AG04449 (cell line): ENCODE measurements around the gene DYNLRB1.

Source experiments
- CTCF ChIA-PET: fragments of 350-600 bp; formaldehyde crosslinking; extraction: SDS; loops from one replicate; lab custom pipeline; 2021; ENCODE audit warnings: antibody characterized with exemption; lab: Yijun Ruan, JAX
- POLR2A ChIA-PET: fragments of 400-600, 350-600 bp; formaldehyde crosslinking; extraction: SDS; loops from one replicate; lab custom pipeline; 2020; ENCODE audit warnings: antibody characterized with exemption, inconsistent platforms; lab: Yijun Ruan, JAX
- DNase-seq: peaks from one replicate; pipeline ENCODE4 v3.0.0-alpha.2; 2010; ENCODE audit warnings: low read depth, low spot score
- H3K4me3 ChIP-seq: 2 replicates; pipeline ENCODE4 v1.5.1; 2011; ENCODE audit warnings: low read depth, mild to moderate bottlenecking, control low read depth, low read length
- TF ChIP-seq, protein P1 (sequence below): IDR thresholded peaks from one replicate; pipeline ENCODE4 v1.5.1; 2011; ENCODE audit warnings: mild to moderate bottlenecking, moderate library complexity, low read length, control low read depth, inconsistent platforms; ENCODE audit not compliant: insufficient read depth; ENCODE audit errors: missing control alignments

Gene DYNLRB1

DNA sequence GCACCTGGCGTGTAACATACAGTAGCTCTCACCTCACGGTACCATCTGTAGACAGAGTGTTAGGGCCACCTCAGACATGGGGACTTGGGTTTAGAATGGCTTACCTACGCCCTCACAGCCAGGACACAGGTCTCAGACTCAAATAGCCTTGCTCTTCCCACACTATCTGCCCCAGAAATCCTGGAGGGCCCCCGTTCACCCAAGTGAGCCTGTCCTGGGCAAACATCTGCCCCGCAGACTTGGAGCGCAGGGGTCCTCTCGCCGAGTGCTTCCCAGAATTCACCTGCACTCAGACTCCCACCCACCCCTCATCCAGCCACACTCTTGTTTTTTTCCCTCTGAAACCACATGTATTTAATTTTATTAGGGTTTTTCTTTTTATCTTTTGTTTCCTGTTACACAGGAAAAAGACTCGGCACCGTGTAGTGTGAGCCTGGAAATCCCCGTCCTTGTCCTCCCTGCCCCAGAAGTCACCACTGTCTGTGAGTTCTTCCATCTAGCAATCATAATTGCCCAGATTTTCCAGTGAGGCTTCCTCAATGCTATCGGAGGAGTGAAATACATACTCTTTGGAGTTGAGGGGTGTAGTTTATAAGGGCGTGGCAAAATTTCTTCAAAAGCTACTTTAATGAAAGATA, 25.2 kb downstream of the DYNLRB1 start:
- ChIA-PET POLR2A (no interaction called here), CTCF (interaction anchor here (1.2 to 4.0 kb wide), 6 partner anchors 11 to 229 kb away, joined by 3 to 33 read pairs (median 14); no protein-coding TSS in a partner anchor)
- TF ChIP-seq, protein P1, sequence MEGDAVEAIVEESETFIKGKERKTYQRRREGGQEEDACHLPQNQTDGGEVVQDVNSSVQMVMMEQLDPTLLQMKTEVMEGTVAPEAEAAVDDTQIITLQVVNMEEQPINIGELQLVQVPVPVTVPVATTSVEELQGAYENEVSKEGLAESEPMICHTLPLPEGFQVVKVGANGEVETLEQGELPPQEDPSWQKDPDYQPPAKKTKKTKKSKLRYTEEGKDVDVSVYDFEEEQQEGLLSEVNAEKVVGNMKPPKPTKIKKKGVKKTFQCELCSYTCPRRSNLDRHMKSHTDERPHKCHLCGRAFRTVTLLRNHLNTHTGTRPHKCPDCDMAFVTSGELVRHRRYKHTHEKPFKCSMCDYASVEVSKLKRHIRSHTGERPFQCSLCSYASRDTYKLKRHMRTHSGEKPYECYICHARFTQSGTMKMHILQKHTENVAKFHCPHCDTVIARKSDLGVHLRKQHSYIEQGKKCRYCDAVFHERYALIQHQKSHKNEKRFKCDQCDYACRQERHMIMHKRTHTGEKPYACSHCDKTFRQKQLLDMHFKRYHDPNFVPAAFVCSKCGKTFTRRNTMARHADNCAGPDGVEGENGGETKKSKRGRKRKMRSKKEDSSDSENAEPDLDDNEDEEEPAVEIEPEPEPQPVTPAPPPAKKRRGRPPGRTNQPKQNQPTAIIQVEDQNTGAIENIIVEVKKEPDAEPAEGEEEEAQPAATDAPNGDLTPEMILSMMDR, result no peak
- no peak for DNase-seq
- no peak overlapping the region for H3K4me3 ChIP-seq

DNA sequence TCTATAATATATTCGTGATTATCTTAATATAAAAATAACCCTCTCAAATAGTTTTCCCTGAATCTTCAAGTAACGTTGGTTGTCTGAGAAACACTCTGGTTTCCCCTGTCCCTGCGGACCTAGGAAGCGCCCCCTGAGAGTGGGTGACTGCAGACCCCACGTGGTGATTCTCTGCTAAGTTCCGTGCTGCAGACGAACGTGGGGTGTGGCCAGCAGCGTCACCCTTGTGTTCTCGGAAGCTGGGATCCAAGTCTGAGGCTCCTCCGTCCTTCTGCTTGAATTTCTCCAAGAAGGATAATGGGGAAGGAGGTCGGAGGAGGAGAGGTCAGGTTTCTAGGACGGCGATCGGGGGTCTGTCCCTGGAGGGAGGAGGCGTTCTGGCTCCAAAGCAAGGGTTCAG, 25.7 kb downstream of the DYNLRB1 start:
- no peak overlapping the region for H3K4me3 ChIP-seq
- TF ChIP-seq, protein P1, result no peak
- no peak for DNase-seq
- POLR2A ChIA-PET, result interaction anchor here (1.0 kb wide), 1 partner anchor 16 kb away, joined by 3 read pairs; no protein-coding TSS in a partner anchor
- CTCF ChIA-PET, result interaction anchor here (1.2 to 3.7 kb wide), 4 partner anchors 12 to 226 kb away, joined by 3 to 33 read pairs (median 3); no protein-coding TSS in a partner anchor

DNA sequence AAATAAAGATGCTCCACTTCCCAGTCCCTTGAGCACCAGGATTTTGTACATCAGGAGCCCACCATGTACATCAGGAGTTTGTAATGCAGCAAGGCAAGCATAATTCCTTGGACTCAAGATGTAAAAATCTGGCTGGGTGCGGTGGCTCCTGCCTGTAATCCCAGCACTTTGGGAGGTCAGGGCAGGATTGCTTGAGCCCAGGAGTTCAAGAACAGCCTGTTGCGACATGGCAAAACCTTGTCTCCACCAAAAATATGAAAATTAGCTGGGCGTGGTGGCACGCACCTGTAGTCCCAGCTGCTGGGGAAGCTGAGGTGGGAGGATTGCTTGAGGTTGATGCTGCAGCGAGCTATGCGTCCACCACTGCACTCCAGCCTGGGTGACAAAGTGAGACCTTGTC, 26.2 kb downstream of the DYNLRB1 start:
- H3K4me3 ChIP-seq, result no peak overlapping the region
- no peak for DNase-seq
- CTCF ChIA-PET, result interaction anchor here (1.4 kb wide), 1 partner anchor 20 kb away, joined by 3 read pairs; no protein-coding TSS in a partner anchor
- TF ChIP-seq, protein P1, result no peak
- POLR2A ChIA-PET, result interaction anchor here (1.0 kb wide), 1 partner anchor 17 kb away, joined by 3 read pairs; no protein-coding TSS in a partner anchor

DNA sequence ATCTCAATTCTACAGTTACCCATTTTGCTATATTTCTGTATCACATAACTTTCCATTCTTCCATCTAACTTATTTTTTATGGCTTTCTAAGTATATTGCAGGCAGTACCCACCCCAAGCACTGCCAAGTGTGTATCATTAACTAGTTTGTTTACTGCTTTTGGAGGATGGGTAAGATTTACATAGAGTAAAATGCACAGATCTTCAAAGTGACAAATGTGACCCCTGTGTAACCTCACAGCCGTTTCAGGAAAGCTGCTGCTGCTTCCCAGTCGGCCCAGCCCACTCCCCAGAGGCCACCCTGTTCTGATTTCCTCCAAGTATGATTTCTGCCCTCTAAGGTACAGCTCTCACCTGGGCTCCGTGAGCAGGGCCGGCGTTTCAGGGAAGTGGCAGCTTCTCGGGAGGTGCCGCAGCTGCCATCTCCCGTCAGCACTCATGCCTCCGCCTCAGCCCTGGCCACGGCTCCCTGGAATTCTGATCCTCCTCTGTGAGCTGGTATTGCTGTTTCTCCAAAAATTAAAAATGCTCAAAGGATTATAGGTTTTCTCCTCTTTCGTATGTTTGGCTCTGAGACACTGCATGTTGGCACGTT, 27.3 kb downstream of the DYNLRB1 start:
- TF ChIP-seq, protein P1, result no peak
- POLR2A ChIA-PET, result interaction anchor here (0.6 kb wide), 1 partner anchor 9 kb away, joined by 3 read pairs; no protein-coding TSS in a partner anchor
- H3K4me3 ChIP-seq, result no peak overlapping the region
- no peak for DNase-seq
- CTCF ChIA-PET, result interaction anchor here (1.4 to 1.9 kb wide), 5 partner anchors 9 to 231 kb away, joined by 4 to 10 read pairs (median 5); no protein-coding TSS in a partner anchor

DNA sequence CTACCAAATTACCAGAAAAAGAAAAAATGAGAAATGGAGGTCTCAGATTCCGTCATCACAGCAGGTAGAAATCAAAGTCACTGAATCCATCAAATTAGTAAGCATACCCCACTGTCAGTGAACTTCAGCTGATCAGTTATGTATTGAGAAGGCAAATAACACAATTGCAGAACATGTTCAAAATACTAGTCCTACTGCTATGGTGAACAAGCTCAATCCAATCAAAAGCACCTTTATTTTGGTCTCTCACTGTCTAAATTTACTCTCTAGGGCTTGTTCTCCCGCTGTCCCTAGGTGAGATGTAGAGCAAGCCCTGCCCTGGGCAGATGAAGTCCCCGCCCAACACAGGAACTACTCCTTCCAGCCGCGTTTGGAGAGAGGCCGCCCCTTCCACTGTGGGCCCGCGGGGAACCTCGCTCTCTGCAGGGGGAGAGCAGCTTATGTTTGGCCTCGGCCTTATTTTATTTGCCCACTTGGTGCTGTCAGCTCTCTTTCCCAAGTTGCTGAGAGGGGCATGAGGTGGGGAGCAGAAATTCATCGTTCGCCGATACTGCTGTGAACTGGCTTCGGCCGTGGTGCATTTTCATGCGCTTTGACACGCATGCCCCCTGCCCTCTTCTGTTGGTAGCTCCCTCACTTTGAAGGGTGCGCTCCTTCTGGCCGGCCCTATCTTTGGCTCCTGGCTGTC, 28.0 kb downstream of the DYNLRB1 start:
- POLR2A ChIA-PET, result interaction anchor here (0.6 kb wide), 1 partner anchor 9 kb away, joined by 3 read pairs; no protein-coding TSS in a partner anchor

More for the DNA sequence above, 28.0 kb downstream of the DYNLRB1 start:
- TF ChIP-seq, protein P1, result no peak
- CTCF ChIA-PET, result interaction anchor here (1.1 to 1.9 kb wide), 7 partner anchors 9 to 231 kb away, joined by 3 to 10 read pairs (median 4); no protein-coding TSS in a partner anchor
- DNase-seq, result no peak
- H3K4me3 ChIP-seq, result no peak overlapping the region
